ENCODE measurements around the gene AUTS2. TPM values are rescaled to one million over a fixed set of nuclear protein-coding genes. Genes with fewer than 3 reads are reported as not detected.

AUTS2 gene
- total and polyA plus RNA-seq, 10 donors = 6.1 to 54.8 (median 29.1) TPM

GRCh38 chr7:70790215-70791073 lies 1192.2 kb downstream of the AUTS2 start:
- 96 to 98% (median 97%) methylated on average over 37 to 63 of the region's 63 CpGs for WGBS, 5 donors
- Histone ChIP-seq H3K27me3 (replicated peaks in 1 of 7) (no peaks in the 10 kb centered on the region), H3K27ac (no peak overlapping the region), H3K36me3 (peaks cover 0 to 69% (median 32%) of the 10 kb centered on the region in 6 donors), H3K9me3 (no peaks in the 10 kb centered on the region), H3K4me3 (no peak overlapping the region), H3K4me1 (no peaks in the 10 kb centered on the region)
- TF ChIP-seq CTCF (IDR thresholded peaks at IDR 0.05 in 8 of 11, conservative IDR thresholded peaks at IDR 0.05 in 3 of 11) = no peak
- TF ChIP-seq POLR2A (IDR thresholded peaks at IDR 0.05) = no peak
- no peak for DNase-seq
- intact Hi-C loops (cut with DNase I; ENCODE audit: low total_unique reads) = no loop called here

GRCh38 chr7:70791341-70791740 lies 1193.1 kb downstream of the AUTS2 start:
- peaks cover 0 to 60% (median 25%) of the 10 kb centered on the region in 6 donors for H3K36me3 ChIP-seq
- 92 to 97% (median 94%) methylated on average over 6 of the region's 6 CpGs for WGBS, 5 donors

GRCh38 chr7:70793060-70793459 lies 1194.8 kb downstream of the AUTS2 start:
- H3K4me3 ChIP-seq = no peak overlapping the region
- 85 to 95% (median 91%) methylated on average over 8 of the region's 8 CpGs for WGBS, 5 donors

More at GRCh38 chr7:70791341-70791740, 1193.1 kb downstream of the AUTS2 start:
- H3K9me3 ChIP-seq = no peaks in the 10 kb centered on the region
- intact Hi-C loops (cut with DNase I; ENCODE audit: low total_unique reads) = no loop called here
- H3K4me3 ChIP-seq = no peak overlapping the region
- H3K27ac ChIP-seq = no peak overlapping the region
- no peak for DNase-seq
- H3K27me3 ChIP-seq (replicated peaks in 1 of 7) = no peaks in the 10 kb centered on the region
- TF ChIP-seq POLR2A (IDR thresholded peaks at IDR 0.05) = no peak
- TF ChIP-seq CTCF (IDR thresholded peaks at IDR 0.05 in 8 of 11, conservative IDR thresholded peaks at IDR 0.05 in 3 of 11) = no peak
- no peak for TF ChIP-seq POLR2AphosphoS5 (IDR thresholded peaks at IDR 0.05)
- H3K4me1 ChIP-seq = no peaks in the 10 kb centered on the region

More at GRCh38 chr7:70793060-70793459, 1194.8 kb downstream of the AUTS2 start:
- intact Hi-C loops (cut with DNase I; ENCODE audit: low total_unique reads) = no loop called here
- TF ChIP-seq POLR2AphosphoS5 (IDR thresholded peaks at IDR 0.05) (no peak), POLR2A (IDR thresholded peaks at IDR 0.05) (no peak), CTCF (IDR thresholded peaks at IDR 0.05 in 8 of 11, conservative IDR thresholded peaks at IDR 0.05 in 3 of 11) (no peak)
- no peaks in the 10 kb centered on the region for H3K4me1 ChIP-seq
- DNase-seq = no peak
- no peaks in the 10 kb centered on the region for H3K27me3 ChIP-seq (replicated peaks in 1 of 7)
- no peaks in the 10 kb centered on the region for H3K9me3 ChIP-seq
- no peak overlapping the region for H3K27ac ChIP-seq
- H3K36me3 ChIP-seq = peaks cover 0 to 44% (median 12%) of the 10 kb centered on the region in 6 donors

All from spleen (tissue), 11 donors.